Lung microvascular endothelial cell (primary cell): ENCODE data around the gene DPYD. TPM values are rescaled to one million over a fixed set of nuclear protein-coding genes. Genes with fewer than 3 reads are reported as not detected.

Experiments used
- DNase-seq, 2 donors: peaks; one replicate each; pipeline versions ENCODE4 v3.0.0 to v3.0.0-alpha.2; 2010; ENCODE audit warnings: low read depth in 2 of 2
- total RNA-seq: library from RNA; depleted of rRNA; stranded (reverse); fragments of >200 nt; gene quantifications from 2 replicates; pipeline ENCODE4 v1.2.1, GENCODE V29; 2014

DPYD gene
- total RNA-seq, 1 donor from 2014 or later = 15.9 TPM

DNA sequence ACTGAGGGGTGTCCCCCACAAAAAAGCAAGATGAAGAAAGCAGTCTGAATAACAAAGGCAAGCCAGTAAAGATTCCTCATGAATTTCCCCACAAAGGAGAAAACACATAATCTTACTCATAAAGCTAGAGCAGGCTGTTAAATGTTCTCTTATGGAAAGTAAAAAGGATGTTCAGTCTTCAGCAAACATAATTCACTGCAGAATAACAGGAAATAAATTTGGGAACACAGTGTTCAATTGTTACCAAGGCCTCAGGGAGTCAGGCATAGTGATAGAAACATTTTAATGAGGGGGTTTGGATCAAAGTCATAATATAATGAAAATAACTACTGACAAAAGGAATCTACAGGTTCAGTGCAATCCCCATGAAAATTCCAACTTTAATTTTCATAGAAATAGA lies 297.6 kb downstream of the DPYD start:
- peak; percentile 15 to 53 for DNase-seq

GRCh38 chr1:97621955-97622354 lies 298.9 kb downstream of the DPYD start:
- no peak for DNase-seq

DNA sequence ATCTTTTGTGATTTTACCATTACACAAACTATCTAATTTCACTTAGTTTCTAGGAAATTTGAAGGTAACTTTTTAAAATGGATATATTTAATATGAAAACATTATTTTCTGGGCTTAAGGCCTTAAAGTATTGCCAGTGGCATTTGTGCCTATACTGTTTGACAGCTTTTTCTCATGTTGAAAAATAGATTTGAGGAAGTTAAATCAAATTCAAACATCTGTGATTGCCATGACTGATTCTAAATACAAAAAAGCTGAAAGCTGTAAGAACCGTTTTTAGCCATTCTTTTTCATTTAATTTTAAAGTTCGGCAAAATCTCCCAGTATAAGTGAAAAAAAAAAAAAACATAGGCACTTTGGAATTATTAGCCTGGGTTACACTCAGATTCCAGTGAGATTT lies 301.1 kb downstream of the DPYD start:
- DNase-seq = no peak

DNA sequence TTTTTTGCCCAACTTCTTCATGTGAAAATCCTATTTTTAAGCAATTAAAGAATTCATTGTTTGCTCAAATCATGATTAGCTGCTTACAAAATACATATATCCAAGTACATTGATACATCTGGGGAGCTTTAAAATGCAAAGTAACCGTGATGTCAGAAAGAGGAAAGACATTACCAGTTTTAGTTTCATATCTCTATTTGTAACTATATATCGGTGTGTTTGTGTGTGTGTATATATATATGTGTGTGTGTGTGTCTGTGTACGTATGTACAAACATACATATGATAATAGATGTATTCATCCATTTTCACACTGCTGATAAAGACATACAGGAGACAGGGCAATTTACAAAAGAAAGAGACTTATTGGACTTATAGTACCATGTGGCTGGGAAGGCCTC lies 310.1 kb downstream of the DPYD start:
- DNase-seq = no peak

DNA sequence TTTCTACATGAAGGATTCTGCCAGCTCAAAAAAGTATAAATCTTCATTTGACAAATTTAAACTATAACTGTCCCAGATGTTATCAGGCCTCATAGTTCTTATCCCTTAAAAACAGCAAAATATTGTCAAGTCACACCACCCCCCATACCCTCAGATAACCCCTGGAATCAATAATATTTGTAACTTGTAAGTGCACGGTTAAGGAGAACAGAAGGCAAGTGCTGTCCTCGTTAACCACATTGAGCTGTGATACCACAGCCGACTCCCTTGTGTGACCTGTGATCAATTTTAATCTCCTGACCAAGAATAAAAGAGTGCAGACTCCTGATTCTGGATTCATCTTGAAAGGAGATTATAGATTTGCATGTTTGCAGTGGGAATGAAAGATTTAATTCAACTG lies 310.7 kb downstream of the DPYD start:
- DNase-seq = no peak

DNA sequence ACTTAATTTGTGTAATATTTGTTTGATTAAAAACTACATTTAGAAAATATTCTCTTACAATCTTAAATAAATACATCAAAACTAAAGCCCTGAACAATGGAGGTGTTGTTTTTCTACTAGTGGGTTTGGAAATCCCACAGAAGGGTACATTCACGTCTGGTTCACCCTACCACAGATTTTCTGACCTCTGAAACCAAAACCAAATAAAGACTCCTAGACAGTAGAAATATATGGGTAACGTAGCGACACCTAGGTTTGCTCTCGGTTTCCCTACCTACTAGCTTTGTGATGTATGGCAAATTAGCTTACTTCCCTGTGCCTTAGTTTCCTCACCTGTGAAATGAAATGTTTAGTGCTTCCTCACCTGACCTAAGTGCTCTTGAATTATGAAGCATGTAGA lies 312.6 kb downstream of the DPYD start:
- DNase-seq = no peak

DNA sequence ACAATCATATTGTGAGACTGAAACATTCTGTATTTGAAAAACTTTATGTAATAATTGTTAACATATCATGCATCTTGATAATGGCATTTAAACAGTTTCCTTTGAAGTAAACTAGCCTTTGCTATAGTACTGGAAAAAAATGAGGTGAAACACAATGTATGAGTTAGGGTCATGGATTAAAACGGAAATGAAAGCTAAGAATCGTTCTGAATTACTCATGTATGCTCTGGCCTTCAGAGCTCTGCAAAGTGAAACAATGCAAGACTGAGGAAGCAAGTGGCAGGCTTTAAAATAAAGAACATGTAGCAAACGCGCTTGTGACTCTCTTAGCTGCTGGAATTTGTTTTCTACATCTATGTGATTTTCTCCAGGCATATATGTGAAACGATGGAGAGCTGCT lies 317.1 kb downstream of the DPYD start:
- peak; percentile 55 to 88 for DNase-seq

GRCh38 chr1:97603218-97603617 lies 317.6 kb downstream of the DPYD start:
- peak in 1 of 2 donors; percentile 22 for DNase-seq

DNA sequence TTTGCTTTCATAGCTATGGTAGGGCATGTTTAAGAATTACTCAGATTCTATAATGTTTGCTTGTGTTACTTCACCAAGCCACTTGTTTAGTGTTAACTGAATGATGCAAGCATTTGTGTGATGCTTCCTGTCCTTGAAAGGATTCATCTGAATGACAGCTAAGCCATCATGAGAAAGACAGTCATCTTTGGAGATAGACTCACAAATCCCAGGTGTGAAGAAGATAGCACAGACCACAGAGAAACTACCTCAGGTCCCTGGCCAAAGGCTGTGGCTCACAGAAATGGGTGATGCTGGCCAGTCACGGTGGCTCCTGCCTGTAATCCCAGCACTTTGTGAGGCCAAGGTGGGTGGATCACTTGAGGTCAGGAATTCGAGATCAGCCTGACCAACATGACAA lies 321.4 kb downstream of the DPYD start:
- no peak for DNase-seq

DNA sequence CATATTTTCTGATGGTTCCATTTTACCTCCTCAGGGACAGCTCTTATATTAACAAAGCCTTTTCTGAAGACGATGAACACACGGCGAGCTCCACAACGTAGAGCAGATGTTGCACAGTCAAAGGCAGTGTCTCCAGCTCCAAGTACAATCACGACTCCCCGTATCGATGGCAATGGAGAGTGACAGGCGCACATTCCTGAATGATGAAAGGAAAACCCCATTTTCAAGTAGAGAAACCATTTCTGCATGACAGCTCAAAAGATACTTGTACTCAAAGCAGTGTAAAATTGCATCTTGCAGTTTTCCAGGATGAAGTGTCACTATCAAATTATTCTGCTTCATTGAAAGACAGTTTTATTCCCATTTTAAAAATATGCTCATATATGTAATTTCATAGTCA lies 327.6 kb downstream of the DPYD start:
- no peak for DNase-seq

DNA sequence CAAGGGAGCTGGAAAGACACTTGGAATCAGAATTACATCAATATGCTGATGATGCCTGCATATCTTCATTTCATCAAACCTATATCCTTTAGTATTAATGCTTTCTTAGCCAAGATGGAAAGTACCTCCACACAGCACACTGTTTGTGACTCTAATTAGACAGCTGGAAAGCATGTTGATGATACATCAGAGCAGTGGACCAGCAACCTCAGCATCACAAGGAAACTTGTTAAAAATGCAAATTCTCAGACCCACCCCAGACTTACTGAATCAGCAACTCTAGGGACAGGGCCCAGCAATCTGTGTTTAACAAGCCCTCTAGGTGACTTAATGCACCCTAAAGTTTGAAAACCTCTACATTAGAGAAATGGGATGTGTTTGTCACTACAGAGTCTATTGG lies 332.1 kb downstream of the DPYD start:
- DNase-seq = no peak

DNA sequence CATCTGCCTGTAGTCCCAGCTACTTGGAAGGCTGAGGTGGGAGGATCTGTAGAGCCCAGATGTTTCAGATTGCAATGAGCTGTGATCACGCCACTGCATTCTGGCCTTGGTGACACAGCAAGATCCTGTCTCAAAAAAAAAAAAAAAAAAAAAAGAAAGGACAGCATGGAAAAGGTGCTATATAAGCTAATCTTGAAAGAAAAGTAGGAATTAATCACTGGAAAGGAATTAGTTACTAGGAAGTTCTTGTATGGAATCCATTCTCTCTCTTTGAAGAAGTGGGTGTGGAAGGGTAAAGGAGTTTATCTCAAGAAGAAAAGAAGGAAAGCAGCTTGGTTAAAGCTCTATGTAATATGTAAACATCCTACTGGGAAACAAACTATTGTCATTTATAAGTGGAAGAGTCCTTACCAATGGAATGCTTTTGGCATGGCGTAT lies 339.2 kb downstream of the DPYD start:
- peak in 1 of 2 donors; percentile 55 for DNase-seq

DNA sequence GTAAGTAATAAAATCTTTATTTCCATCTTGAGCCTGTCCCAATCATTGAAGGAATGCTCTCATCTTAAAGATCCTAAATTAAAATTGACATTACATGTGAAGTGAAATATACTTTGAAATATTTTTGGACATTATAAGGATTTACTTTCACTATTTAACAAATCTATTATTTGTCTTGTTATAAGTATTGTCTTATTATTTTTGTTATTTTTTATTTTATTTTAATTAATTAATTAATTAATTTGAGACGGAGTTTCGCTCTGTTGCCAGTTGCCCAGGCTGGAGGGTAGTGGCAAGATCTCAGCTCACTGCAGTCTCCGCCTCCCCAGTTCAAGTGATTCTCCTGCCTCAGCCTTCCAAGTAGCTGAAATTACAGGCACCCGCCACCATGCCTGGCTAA lies 343.2 kb downstream of the DPYD start:
- no peak for DNase-seq

DNA sequence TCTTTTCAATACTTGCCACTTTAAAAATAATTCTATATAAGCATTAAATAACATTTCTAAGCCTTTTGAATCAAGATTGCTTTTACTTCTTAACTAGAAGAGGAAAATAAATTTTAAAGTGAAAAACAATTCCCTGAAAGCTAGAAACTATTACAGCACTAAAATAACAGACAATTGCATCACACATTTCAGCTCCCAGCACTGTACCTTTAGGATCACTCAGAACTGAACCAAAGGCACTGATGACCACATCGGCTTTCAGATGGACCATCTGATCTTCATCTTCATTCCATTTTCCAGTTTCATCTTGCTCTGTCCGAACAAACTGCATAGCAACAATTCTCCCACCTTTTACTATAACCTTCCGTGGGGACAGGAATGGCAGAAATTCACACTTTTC lies 347.3 kb downstream of the DPYD start:
- no peak for DNase-seq

GRCh38 chr1:97572561-97572960 lies 348.3 kb downstream of the DPYD start:
- no peak for DNase-seq

DNA sequence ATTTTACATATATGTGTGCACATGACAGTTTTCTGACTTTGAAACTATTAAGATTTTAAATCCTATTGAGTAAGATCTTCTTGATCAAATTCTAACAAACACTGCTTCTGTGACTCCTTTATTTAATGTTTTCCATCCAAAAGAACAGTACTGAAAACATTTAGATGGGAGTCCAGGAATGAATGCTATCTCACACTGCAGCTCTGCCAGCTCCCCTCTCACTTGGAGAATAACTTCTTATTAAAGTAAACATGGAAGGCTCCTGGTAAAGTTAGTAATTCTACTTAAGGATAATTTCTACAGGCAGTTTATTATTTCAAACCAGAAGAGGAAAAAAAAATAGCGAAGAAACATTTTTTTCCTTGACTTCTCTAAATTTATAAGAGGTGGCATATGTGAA lies 349.1 kb downstream of the DPYD start:
- no peak for DNase-seq

- DNase-seq = no peak
Observed at GRCh38 chr1:97570691-97571090, 350.1 kb downstream of the DPYD start.

DNA sequence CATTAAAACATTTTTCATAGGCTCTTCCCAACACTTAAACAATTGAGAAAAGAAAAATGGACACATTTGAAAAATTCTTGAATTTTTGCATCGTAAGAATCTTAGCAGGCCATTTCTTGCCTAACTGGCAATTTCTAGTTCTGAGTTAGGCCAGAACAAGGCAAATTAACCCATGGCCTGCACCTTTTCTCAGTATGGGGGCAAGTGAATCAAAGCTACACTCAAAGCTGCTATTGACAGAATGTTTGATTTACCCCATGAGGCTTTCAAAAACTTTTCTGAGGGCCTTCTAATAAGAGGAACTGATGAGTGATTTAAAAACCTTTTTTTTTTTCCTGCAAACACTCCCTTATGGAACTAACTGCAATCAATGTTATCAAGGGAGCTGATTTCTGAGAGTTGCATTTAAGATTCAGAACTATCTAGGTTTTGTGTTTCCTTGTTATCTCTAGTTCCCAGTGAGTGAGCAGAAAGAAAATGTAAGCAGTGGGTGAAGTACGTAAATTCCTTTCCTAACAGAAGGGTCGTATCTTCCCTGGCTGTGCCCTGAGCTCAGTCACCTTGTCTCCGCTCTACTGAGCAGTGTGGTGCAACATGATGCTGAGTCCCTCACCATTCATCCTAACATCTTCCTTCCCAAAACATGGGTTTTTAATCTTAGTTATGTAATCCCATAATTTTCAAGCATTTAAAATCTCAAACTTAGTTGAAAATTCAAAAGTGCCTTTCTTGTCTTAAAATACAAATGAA lies 353.7 kb downstream of the DPYD start:
- DNase-seq = no peak

- DNase-seq = no peak
Observed at GRCh38 chr1:97565886-97566285, 354.9 kb downstream of the DPYD start.

DNA sequence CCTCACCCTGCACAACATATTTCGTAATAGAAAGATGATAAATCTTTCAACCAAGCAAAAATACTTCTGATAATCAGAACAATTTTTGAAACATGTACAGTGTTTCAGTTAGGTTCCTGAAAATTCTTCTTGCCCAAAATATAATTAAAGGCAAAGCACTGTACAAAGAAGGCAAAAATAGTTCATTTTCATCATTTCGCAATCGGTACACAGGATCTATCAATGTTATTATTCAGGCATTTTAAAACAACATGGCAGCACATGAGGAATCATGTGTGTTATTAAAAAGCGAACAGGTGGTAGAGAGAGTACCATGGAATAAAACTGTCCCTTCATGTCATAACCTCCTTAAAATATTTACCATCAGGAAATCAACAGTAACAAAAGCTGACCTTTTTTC lies 356.9 kb downstream of the DPYD start:
- DNase-seq = no peak

DNA sequence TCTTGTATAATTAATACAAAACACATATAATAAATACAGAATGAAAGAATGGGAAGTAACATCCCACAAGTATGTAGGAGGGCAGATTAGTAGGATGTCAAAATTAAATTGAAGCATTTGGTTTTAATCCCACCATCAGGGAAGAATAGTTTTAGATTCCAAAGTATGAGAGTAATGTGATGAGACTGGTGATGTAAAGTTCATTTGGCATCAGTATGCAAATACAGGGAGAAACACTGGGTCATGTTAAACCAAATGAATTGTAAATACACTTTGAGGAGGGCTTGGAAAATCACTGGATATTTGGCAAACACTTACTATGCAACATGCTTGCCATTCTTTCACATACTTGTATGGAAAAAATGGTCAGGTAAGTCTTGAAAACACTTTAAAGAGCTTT lies 358.8 kb downstream of the DPYD start:
- no peak for DNase-seq

DNA sequence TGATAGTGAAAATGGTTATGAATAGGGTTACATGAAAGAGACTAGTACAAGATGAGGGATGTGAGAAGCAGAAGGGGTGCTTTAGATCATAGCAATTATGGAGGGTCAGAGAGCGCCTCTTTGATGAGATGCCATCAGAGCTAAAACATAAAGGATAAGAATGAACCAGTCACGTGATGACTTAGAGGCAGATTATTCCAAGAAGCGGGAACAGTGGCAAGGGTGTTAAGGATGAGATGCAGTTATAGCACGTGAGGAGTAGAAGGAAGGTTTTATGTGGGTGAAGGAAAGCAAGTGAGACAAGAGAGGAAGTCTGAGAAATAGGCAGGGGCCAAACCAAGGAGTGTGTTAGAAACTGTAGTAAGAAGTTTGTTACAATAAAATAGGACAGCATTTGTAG lies 360.1 kb downstream of the DPYD start:
- DNase-seq = no peak

GRCh38 chr1:97553971-97554370 lies 366.9 kb downstream of the DPYD start:
- no peak for DNase-seq

DNA sequence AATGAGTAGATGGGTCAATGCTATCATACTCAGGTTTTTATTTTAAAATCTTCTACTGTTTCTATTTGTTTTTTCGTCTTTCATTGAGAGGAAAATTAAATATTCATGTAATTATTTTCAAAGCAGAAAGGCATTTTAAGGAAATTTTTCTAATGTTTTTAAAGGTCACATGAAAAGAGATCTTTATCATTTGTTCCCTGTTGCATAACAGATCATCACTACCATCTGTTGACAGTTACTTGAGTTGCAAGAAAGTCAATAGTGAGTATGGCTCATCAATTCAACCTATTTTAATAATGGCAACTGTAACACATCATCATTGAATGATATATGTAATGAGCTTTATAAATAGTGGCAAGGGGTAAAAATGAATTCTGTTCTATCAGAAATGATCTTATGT lies 369.7 kb downstream of the DPYD start:
- DNase-seq = no peak
